AG09309 (cell line): Measurements from ENCODE around the gene CCDC88B.

Source experiments
- DNase-seq: peaks from one replicate; pipeline ENCODE4 v3.0.0-alpha.2; 2010; ENCODE audit warnings: low read depth
- H3K4me3 ChIP-seq: 2 replicates; pipeline ENCODE4 v1.5.1; 2011; ENCODE audit warnings: mild to moderate bottlenecking, low read depth, low read length, moderate library complexity; ENCODE audit not compliant: control insufficient read depth
- CTCF ChIP-seq: IDR thresholded peaks from 2 replicates; pipeline ENCODE4 v1.5.1; 2011; ENCODE audit warnings: mild to moderate bottlenecking, low read depth, low read length, inconsistent platforms; ENCODE audit not compliant: insufficient read depth, control insufficient read depth; ENCODE audit errors: missing control alignments

The CCDC88B gene

GRCh38 chr11:64371201-64371600 lies 31.2 kb downstream of the CCDC88B start:
- no peak for DNase-seq
- TF ChIP-seq CTCF, result no peak
- H3K4me3 ChIP-seq, result no peak overlapping the region

DNA sequence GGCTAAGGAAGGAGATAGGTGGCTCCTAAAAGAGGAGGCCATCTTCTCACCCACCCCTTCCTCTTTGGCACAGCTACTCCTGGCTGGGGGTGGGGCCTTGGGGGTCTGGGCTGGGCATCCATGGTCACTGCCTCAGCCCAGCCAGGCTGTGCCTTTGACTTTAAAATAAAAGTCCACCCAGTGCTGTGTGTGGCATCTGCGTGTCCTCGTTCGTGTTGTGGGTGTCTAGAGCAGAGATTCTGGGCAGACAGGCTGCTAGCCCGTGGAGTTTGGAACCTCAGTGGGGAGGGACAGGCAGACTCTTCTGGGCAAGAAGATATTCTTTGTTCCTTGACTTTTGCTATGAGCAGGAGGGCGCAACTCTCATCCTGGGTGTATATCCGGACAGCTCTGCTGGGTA lies 32.0 kb downstream of the CCDC88B start:
- no peak for DNase-seq
- no peak for TF ChIP-seq CTCF
- no peak overlapping the region for H3K4me3 ChIP-seq

DNA sequence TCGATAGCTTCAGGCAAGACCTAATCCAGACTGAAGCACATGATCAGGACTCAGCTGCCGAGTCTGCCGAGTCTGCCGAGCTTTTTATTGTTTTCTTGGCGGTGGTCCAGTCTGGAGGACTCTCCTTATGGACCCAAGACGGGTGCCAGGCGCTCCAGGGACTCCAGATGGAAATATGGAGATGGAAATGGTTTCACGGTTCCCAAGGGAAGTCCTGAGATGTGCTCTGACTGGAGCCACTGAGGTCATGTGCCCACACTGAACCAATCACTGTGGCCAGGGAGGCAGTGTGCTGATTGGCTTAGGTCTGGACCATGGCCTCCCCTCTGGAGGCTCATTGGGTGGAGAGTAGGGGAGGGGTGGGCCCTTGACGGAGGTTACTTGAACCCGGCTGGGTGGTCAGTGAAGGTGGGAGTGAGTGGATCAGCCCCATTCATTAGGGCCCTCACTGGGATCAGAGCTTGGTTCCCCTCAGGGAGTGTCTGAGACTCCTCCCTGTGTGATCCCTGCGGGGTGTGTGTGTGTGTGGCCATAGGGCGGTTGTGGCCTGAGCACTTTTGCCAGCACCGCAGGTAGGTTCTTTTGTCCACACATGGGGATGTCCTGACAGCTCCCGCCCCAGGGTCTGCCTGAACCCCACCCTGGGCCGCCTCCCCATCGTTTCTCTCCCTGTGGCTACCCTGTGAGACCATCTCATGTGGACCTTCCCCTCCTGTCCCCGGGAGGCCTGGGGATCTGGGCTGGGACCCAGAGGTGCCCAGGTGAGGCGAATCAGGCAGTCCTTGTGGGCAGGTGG lies 33.0 kb downstream of the CCDC88B start:
- no peak for TF ChIP-seq CTCF
- H3K4me3 ChIP-seq, result no peak overlapping the region
- DNase-seq, result no peak

DNA sequence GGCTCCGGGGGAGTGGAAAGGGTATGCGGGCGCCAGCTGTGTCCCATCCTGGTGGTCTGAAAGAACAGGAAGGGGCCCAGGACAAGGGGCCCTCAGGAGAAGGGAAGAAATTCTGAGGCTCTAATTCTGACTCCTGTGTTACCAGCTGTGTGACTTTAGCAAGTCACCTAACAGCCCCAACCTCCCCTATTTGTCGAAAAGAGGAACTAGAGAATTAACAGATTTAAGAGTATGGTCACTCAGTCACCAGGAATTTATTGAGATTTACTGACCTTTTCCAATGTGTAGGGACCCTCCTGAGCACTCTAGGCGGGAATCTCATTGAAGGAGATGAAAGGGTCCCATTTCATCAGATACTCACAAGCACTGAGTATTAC lies 33.6 kb downstream of the CCDC88B start:
- no peak overlapping the region for H3K4me3 ChIP-seq
- no peak for DNase-seq

DNA sequence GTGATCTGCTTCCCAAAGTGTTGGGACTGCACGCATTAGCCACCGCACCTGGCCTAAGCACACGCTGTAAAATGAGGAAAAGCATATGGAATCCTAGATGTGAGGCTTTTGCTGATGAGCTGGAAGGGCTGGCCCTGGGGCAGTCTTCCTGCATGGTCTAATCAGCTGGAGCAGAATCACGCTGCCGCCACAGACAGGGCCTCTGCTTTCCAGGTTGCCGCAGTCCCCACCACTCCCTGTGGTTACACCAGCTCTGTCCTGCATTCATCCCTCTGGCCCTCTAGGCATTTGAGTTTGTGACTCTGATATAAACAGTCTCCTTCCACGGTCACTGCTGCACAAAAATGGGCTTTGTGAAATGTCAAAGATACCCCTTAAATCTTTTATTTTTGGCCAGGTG lies 36.1 kb downstream of the CCDC88B start:
- no peak for DNase-seq
- no peak overlapping the region for H3K4me3 ChIP-seq
- no peak for TF ChIP-seq CTCF

More for the DNA sequence above, 33.6 kb downstream of the CCDC88B start:
- TF ChIP-seq CTCF, result no peak

DNA sequence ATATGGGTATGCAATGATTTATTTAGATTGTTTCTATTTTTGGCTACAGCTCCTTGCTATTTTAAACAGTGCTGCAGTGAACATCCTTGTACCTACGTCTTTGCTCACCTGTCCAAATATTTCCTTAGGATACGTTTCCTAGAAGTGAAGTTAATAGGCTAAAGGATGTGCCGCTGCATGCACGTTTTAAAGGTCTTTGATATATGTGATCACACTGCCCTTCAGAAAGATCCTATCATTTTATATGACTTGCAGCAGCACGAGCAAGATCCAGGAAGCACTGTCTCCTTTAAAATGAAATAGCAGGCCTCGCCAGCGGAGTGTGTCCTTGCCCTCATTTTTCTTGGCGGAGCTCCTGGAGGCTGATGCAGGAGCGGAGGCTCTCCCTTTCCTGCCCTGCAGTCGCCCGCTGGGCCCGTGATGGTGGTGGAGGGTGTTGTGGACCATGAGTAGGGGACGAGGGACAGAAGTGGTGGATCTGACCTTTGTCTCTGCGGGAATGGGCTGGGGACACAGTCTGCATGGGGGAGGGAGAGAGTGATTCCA lies 38.4 kb downstream of the CCDC88B start:
- H3K4me3 ChIP-seq, result no peak overlapping the region
- no peak for DNase-seq
- no peak for TF ChIP-seq CTCF
